Thymus (tissue), 11 donors: ENCODE data around the gene MAGI1. TPM values are rescaled to one million over a fixed set of nuclear protein-coding genes. Genes with fewer than 3 reads are reported as not detected.
"Not testable (repeated sequence)": the region's sequence is repeated elsewhere in the genome, so short reads cannot be mapped to it uniquely, and the experiment has no call there.

ENCODE experiments used
- DNase-seq, 9 donors: peaks; one replicate each; pipeline ENCODE4 v3.0.0-alpha.2; 2013; ENCODE audit warnings: low spot score in 9 of 9, low read depth in 6 of 9, missing footprints in 1 of 9
- H3K27ac ChIP-seq, 2 donors: one replicate each; pipeline ENCODE4 v1.5.1; 2013; ENCODE audit warnings: control low read depth in 1 of 2, low read depth in 1 of 2, low read length in 1 of 2, mild to moderate bottlenecking in 1 of 2, moderate library complexity in 1 of 2
- H3K27me3 ChIP-seq, 2 donors: one replicate each; pipeline ENCODE4 v1.5.1; 2013; ENCODE audit warnings: low read length in 1 of 2; ENCODE audit not compliant: control insufficient read depth in 2 of 2, insufficient read depth in 1 of 2
- H3K36me3 ChIP-seq, 2 donors: one replicate each; pipeline ENCODE4 v1.5.1; 2013; ENCODE audit warnings: low read length in 1 of 2, mild to moderate bottlenecking in 1 of 2, moderate library complexity in 1 of 2; ENCODE audit not compliant: control insufficient read depth in 2 of 2, insufficient read depth in 2 of 2
- H3K4me1 ChIP-seq, 2 donors: one replicate each; pipeline ENCODE4 v1.5.1; 2013; ENCODE audit warnings: low read length in 2 of 2; ENCODE audit not compliant: control insufficient read depth in 2 of 2, insufficient read depth in 2 of 2
- H3K4me3 ChIP-seq, 2 donors: one replicate each; pipeline ENCODE4 v1.5.1; 2013; ENCODE audit warnings: low read length in 2 of 2, control low read depth in 1 of 2, mild to moderate bottlenecking in 1 of 2
- H3K9me3 ChIP-seq, 2 donors: one replicate each; pipeline ENCODE4 v1.5.1; 2013; ENCODE audit warnings: low read length in 1 of 2, mild to moderate bottlenecking in 1 of 2; ENCODE audit not compliant: control insufficient read depth in 2 of 2, insufficient read depth in 1 of 2
- WGBS: extraction: QIAGEN DNeasy Blood & Tissue Kit; methylation state at CpG from one replicate; pipeline ENCODE4 v1.1.7; 2013; 5-methylcytosine and 5-hydroxymethylcytosine counted together
- polyA plus RNA-seq: library from polyadenylated mRNA; stranded (reverse); fragments of 200-250 nt; gene quantifications from one replicate; pipeline ENCODE4 v1.2.3, GENCODE V29; 2013
- total RNA-seq: library from RNA; stranded (reverse); fragments of 120-200 nt; gene quantifications from one replicate; pipeline ENCODE4 v1.2.4, GENCODE V29; 2013
- donor health status: healthy.

Gene MAGI1
- total and polyA plus RNA-seq, 2 donors = 5.1 to 6.1 TPM

DNA sequence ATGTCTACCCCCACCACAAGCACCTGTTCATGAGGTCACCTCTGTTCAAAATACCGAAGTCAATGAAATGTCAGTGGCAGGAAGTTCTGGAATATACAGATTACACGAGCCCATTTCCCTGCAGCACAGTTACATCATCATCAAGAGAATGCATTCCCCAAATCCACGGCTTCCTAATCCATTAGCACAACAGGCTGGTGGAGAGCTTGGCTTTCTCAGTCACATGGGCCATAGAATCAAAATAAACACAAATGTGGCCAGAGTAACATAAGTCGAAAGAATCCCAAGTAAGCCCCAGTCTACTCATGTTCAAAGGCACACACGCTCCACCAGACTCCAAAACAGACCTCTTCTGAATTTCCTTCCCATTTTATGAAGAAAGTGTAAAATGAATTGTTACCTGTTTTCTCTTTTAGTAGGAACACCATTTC, 419.3 kb downstream of the MAGI1 start:
- DNase-seq = no peak

DNA sequence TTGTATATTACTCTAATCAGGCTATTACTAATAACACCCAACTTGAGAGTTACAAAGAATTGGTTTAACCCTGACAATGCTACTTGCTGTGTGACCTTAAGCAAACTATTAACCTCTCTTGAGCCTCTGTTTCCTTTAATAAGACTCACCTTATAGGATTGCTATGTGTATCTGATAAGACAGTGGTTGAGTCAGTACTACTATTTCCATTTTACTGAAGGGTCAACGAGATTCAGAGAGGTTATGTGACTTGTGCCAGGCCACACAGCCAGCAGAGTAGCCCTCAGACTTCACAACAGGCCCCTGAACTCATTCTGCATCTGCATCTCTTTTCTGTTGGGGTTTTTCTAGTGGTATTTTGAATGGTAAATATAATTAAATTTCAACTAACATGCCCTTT, 420.1 kb downstream of the MAGI1 start:
- no peak for DNase-seq
- Histone ChIP-seq H3K36me3 (no peaks in the 10 kb centered on the region), H3K4me3 (no peak overlapping the region), H3K27me3 (no peaks in the 10 kb centered on the region), H3K9me3 (no peaks in the 10 kb centered on the region), H3K27ac (no peak overlapping the region), H3K4me1 (no peaks in the 10 kb centered on the region)
- WGBS = 33% methylated on average over 1 of the region's 1 CpG

More for the DNA sequence above, 419.3 kb downstream of the MAGI1 start:
- Histone ChIP-seq H3K4me3 (no peak overlapping the region), H3K27ac (no peak overlapping the region), H3K36me3 (no peaks in the 10 kb centered on the region), H3K9me3 (no peaks in the 10 kb centered on the region), H3K27me3 (no peaks in the 10 kb centered on the region), H3K4me1 (no peaks in the 10 kb centered on the region)
- 11% methylated on average over 5 of the region's 5 CpGs for WGBS

DNA sequence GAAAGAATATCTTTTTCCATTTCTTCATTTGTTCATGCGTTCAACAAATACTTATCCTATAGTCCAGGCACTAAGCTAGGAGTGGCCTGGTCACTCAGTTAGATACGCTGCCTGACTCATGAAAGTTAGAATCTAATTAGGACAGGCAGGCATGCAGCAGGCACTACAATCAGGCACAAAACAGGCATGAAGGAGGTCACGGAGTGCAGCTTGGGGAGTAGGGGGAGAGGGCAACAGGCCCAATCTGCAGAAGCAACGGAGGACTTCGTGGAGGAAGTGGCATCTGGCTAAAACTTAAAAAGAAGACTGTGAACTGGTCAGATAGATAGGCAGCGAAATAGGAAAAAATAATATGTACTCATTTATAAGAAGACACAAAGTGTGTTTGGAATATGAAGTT, 420.9 kb downstream of the MAGI1 start:
- H3K27ac ChIP-seq = no peak overlapping the region
- WGBS = 93% methylated on average over 6 of the region's 6 CpGs
- H3K4me1 ChIP-seq = no peaks in the 10 kb centered on the region
- no peaks in the 10 kb centered on the region for H3K27me3 ChIP-seq
- no peak for DNase-seq
- H3K36me3 ChIP-seq = no peaks in the 10 kb centered on the region
- no peak overlapping the region for H3K4me3 ChIP-seq
- H3K9me3 ChIP-seq = no peaks in the 10 kb centered on the region

DNA sequence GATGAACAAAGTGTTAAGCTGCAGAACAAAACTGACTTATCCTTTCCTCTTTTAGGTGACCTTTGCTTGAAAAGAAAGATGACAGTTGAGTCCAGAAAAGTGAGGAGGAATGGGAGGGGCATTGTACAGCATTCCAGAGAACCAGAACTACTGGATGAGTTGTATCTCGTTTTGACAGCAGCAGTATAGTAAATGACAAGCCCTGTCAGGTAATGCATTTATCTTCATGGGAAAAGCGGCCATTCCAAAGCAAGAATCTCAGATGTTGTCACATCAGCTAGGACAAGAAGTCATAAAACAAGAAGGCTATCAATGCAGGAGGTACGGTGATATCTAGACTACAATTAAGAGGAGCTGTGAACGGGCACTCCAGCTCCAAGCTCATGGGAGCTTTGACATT, 421.5 kb downstream of the MAGI1 start:
- no peaks in the 10 kb centered on the region for H3K9me3 ChIP-seq
- 87% methylated on average over 4 of the region's 4 CpGs for WGBS
- H3K27me3 ChIP-seq = no peaks in the 10 kb centered on the region
- no peaks in the 10 kb centered on the region for H3K36me3 ChIP-seq
- no peak for DNase-seq
- H3K4me1 ChIP-seq = no peaks in the 10 kb centered on the region
- no peak overlapping the region for H3K27ac ChIP-seq
- no peak overlapping the region for H3K4me3 ChIP-seq

DNA sequence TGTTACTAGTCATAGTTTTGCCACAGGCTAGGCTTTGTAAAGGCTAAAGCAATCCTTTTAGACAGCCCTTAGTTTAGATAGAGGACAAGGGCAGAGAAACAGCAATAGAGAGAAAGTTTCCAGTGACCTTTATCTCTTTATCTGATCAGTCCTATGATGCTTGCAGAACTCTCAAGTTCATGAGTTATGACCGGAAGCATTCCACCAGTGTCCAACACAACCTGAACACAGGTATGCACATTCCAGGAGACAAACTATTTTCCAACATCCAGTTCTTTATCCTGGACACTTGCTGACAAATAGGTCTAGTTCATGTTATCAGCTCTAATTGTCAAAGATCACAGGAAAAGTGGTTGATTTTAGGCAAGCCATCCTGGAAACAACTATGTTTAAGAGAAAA, 422.2 kb downstream of the MAGI1 start:
- Histone ChIP-seq H3K9me3 (no peaks in the 10 kb centered on the region), H3K27me3 (no peaks in the 10 kb centered on the region), H3K4me3 (no peak overlapping the region), H3K36me3 (no peaks in the 10 kb centered on the region), H3K27ac (no peak overlapping the region), H3K4me1 (no peaks in the 10 kb centered on the region)
- no peak for DNase-seq
- WGBS = 99% methylated on average over 1 of the region's 1 CpG

DNA sequence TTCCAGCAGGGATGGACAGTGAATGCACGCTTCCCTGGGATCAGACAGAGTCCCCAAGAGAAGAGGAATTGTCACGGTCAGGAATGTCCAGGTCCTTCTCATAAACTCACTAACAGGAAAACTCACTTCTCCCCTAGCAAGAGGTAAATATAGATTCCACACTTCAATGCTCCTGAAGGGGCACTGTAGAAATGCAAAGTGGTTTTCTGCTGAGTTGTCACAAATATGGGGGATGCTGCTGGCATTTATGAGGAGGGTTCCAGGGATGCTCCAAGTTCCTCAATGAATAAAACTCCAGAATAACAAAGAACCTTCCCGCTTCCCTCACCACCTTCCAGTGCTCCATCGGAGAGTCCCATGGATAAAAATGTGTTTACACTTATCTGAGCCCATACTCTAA, 423.4 kb downstream of the MAGI1 start:
- Histone ChIP-seq H3K36me3 (no peaks in the 10 kb centered on the region), H3K4me1 (no peaks in the 10 kb centered on the region), H3K9me3 (no peaks in the 10 kb centered on the region), H3K4me3 (no peak overlapping the region), H3K27me3 (no peaks in the 10 kb centered on the region), H3K27ac (no peak overlapping the region)
- WGBS = 97% methylated on average over 4 of the region's 4 CpGs
- no peak for DNase-seq

DNA sequence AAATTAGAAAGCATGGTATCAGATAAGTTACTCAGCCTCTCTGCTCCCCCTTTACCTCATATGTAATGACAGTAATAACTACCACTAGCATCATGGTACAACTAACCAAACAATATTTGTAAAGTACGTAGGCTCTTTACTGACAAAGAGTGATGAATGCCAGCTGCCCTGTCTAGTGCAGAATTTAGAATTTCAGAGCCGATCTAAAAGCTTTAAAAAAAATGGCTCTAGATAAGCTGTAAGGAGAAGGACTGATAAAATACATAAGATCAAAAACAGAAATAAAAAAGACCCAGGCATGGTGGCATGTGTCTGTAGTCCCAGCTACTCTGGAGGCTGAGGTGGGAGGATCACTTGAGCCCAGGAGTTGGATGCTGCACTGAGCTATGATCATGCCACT, 424.1 kb downstream of the MAGI1 start:
- no peak overlapping the region for H3K27ac ChIP-seq
- no peaks in the 10 kb centered on the region for H3K27me3 ChIP-seq
- H3K9me3 ChIP-seq = no peaks in the 10 kb centered on the region
- DNase-seq = no peak
- WGBS = 97% methylated on average over 2 of the region's 2 CpGs
- no peaks in the 10 kb centered on the region for H3K4me1 ChIP-seq
- H3K4me3 ChIP-seq = no peak overlapping the region
- H3K36me3 ChIP-seq = no peaks in the 10 kb centered on the region

DNA sequence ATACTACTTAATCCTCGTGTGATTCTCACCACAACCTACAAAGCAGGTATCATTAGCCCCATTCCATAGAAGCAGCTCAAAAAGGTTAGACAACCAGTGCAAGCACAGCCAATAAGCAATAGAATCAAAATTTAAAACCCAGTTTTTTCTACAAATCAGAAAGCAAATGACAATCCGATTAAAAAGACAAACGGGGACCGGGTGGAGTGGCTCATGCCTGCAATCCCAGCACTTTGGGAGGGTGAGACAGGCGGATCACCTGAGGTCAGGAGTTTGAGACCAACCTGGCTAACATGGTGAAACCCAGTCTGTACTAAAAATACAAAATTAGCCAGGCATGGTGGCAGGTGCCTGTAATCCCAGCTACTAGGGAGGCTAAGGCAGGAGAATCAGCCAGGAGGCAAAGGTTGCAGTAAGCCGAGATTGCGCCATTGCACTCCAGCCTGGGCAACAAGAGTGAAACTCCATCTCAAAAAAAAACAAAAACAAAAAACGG, 430.7 kb downstream of the MAGI1 start:
- not testable (repeated sequence) for H3K4me1 ChIP-seq, DNase-seq, H3K36me3 ChIP-seq, H3K27ac ChIP-seq, H3K9me3 ChIP-seq, H3K27me3 ChIP-seq, H3K4me3 ChIP-seq
- 95% methylated on average over 8 of the region's 8 CpGs for WGBS

DNA sequence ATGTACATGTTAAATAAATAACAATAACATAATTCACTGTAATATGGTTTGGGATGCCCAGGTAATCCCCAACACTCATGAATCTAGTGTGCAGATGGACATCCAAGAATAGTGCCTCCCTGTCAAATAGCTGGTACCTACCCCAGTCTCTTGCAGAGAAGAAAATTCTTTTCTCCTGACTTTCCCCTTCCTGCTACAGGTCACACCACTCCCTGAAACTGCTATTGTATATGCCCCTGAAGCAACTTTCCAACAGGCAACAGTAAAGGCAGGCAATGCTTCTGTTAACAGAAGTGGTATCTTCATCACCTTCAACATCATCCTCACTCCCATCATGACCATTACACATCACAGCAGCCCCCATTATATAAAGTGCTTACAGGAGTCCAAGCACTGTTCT, 431.6 kb downstream of the MAGI1 start:
- no peak for DNase-seq
- Histone ChIP-seq H3K4me1 (no peaks in the 10 kb centered on the region), H3K9me3 (no peaks in the 10 kb centered on the region), H3K4me3 (no peak overlapping the region), H3K27me3 (no peaks in the 10 kb centered on the region), H3K36me3 (no peaks in the 10 kb centered on the region), H3K27ac (no peak overlapping the region)

DNA sequence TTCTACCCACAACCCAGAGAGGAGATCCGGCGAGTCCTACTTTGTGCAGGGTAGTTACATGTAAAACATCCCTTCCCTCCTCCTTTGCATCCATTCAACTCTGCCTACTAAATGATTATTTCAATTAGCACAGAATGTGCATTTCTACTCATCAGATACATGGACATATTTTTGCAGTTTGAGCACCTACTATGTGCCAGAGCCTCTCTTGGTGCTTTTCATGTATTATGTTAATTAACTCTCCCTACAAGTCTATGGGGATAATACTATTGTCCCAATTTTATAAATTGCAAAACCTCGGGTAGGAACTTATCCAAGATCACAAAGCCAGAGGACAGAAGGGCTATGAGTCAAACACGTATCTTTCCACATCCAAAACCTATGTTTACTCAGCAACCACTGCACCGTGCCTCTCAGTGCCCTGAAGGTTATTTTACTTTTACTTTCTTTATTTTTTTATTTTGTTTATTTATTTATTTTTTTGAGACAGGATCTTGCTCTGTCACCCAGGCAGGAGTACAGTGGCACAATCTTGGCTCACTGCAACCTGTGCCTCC, 432.8 kb downstream of the MAGI1 start:
- DNase-seq = no peak
- Histone ChIP-seq H3K4me3 (no peak overlapping the region), H3K9me3 (no peaks in the 10 kb centered on the region), H3K4me1 (no peaks in the 10 kb centered on the region), H3K36me3 (no peaks in the 10 kb centered on the region), H3K27ac (no peak overlapping the region), H3K27me3 (no peaks in the 10 kb centered on the region)
- WGBS = 94% methylated on average over 5 of the region's 5 CpGs
